GM21723 (cell line): Measurements from ENCODE around the gene TNS3.

Source experiments
- ATAC-seq: cut with Tn5 transposase; IDR thresholded peaks from one replicate; pipeline ENCODE4 v1.9.1; 2021; ENCODE audit warnings: mild to moderate bottlenecking, moderate library complexity; ENCODE audit not compliant: unreplicated experiment

The TNS3 gene

GRCh38 chr7:47335557-47336471 is 246.1 kb downstream of the TNS3 start:
- ATAC-seq: no peak

- no peak for ATAC-seq
These were observed 246.8 kb downstream of the TNS3 start for GRCh38 chr7:47335071-47335470.

GRCh38 chr7:47333959-47334358 is 248.0 kb downstream of the TNS3 start:
- ATAC-seq: no peak

- no peak for ATAC-seq
These were observed 248.4 kb downstream of the TNS3 start for GRCh38 chr7:47333554-47333887.

- no peak for ATAC-seq
These were observed 249.0 kb downstream of the TNS3 start for GRCh38 chr7:47332681-47333553.

GRCh38 chr7:47332213-47332612 is 249.7 kb downstream of the TNS3 start:
- ATAC-seq: no peak

- no peak for ATAC-seq
These were observed 250.7 kb downstream of the TNS3 start for GRCh38 chr7:47331179-47331565.

- ATAC-seq: no peak
These were observed 251.2 kb downstream of the TNS3 start for GRCh38 chr7:47330561-47331178.

- no peak for ATAC-seq
These were observed 251.9 kb downstream of the TNS3 start for GRCh38 chr7:47330026-47330425.

GRCh38 chr7:47329320-47329926 is 252.5 kb downstream of the TNS3 start:
- ATAC-seq: no peak

GRCh38 chr7:47328392-47329319 is 253.3 kb downstream of the TNS3 start:
- ATAC-seq: no peak

- no peak for ATAC-seq
These were observed 254.1 kb downstream of the TNS3 start for GRCh38 chr7:47327698-47328391.

- ATAC-seq: no peak
These were observed 254.6 kb downstream of the TNS3 start for GRCh38 chr7:47327346-47327697.

- no peak for ATAC-seq
These were observed 255.1 kb downstream of the TNS3 start for GRCh38 chr7:47326808-47327207.

- no peak for ATAC-seq
These were observed 255.7 kb downstream of the TNS3 start for GRCh38 chr7:47326220-47326619.

- no peak for ATAC-seq
These were observed 256.6 kb downstream of the TNS3 start for GRCh38 chr7:47325337-47325736.

- no peak for ATAC-seq
These were observed 258.0 kb downstream of the TNS3 start for GRCh38 chr7:47323904-47324303.

- no peak for ATAC-seq
These were observed 259.2 kb downstream of the TNS3 start for GRCh38 chr7:47322731-47323130.

GRCh38 chr7:47320296-47320695 is 261.6 kb downstream of the TNS3 start:
- ATAC-seq: no peak
